Measurements from ENCODE around the gene GSTA5.
"Not testable (repeated sequence)": the region's sequence is repeated elsewhere in the genome, so short reads cannot be mapped to it uniquely, and the experiment has no call there.

GSTA5 gene

DNA sequence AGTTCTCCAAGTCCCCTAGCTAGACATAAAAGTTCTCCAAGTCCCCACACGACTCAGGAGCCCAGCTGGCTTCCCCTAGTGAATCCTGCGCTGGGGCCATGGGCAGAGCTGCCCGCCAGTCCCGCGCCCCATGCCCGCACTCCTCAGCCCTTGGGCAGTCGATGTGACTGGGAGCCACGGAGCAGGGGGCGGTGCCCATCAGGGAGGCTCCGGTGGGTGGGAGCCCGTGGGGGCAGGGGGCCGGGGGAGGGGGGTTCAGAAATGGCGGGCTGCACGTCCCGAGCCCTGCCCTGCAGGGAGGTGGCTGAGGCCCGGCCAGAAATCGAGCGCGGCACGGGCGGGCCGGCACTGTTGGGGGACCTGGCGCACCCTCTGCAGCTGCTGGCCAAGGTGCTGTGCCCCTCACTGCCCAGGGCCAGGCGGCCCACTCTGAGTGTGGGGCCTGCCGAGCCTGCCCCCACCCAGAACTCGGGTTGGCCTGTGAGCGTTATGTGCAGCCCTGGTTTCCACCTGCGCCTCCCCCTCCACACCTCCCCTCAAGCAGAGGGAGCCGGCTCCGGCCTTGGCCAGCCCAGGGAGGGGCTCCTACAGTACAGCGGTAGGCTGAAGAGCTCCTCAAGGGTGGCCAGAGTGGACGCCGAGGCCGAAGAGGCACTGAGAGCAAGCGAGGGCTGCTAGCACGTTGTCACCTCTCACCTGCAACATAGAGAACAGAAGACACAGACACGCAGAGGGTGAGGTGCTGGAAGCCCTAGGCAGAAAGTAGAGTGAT is 11.4 kb downstream of the GSTA5 start:
- TF ChIP-seq, protein P1, sequence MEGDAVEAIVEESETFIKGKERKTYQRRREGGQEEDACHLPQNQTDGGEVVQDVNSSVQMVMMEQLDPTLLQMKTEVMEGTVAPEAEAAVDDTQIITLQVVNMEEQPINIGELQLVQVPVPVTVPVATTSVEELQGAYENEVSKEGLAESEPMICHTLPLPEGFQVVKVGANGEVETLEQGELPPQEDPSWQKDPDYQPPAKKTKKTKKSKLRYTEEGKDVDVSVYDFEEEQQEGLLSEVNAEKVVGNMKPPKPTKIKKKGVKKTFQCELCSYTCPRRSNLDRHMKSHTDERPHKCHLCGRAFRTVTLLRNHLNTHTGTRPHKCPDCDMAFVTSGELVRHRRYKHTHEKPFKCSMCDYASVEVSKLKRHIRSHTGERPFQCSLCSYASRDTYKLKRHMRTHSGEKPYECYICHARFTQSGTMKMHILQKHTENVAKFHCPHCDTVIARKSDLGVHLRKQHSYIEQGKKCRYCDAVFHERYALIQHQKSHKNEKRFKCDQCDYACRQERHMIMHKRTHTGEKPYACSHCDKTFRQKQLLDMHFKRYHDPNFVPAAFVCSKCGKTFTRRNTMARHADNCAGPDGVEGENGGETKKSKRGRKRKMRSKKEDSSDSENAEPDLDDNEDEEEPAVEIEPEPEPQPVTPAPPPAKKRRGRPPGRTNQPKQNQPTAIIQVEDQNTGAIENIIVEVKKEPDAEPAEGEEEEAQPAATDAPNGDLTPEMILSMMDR (IDR thresholded peaks at IDR 0.05; ENCODE audit: poor library complexity, severe bottlenecking): no peak
- Histone ChIP-seq H3K4me1 (ENCODE audit: insufficient read depth, poor library complexity, severe bottlenecking) (no peaks in the 10 kb centered on the region), H3K4me3 (ENCODE audit: severe bottlenecking) (no peak overlapping the region), H3K36me3 (ENCODE audit: low read depth) (no peaks in the 10 kb centered on the region), H3K27me3 (ENCODE audit: insufficient read depth, poor library complexity, severe bottlenecking) (no peaks in the 10 kb centered on the region), H3K27ac (ENCODE audit: poor library complexity, severe bottlenecking) (no peak overlapping the region), H3K9me3 (ENCODE audit: severe bottlenecking) (no peaks in the 10 kb centered on the region)
- DNase-seq (ENCODE audit: low spot score) (no peak), ATAC-seq (ENCODE audit: low read depth) (no peak)

DNA sequence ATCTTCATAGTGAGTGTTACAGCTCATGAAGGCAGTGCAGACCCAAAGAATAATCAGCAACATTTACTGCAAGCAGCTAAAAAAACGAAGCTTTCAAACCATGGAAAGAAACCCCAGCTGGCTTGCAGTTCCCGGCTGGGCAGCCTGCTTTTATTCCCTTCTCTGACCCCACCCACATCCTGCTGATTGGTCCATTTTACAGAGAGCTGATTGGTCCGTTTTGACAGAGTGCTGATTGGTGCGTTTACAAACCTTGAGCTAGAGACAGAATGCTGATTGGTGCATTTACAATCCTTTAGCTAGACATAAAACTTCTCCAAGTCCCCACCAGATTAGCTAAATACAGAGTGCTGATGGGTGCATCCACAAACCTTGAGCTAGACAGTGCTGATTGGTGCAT is 12.0 kb downstream of the GSTA5 start:
- not testable (repeated sequence) for H3K4me3 ChIP-seq (ENCODE audit: severe bottlenecking); ATAC-seq (ENCODE audit: low read depth); H3K27me3 ChIP-seq (ENCODE audit: insufficient read depth, poor library complexity, severe bottlenecking); H3K4me1 ChIP-seq (ENCODE audit: insufficient read depth, poor library complexity, severe bottlenecking); H3K27ac ChIP-seq (ENCODE audit: poor library complexity, severe bottlenecking); H3K9me3 ChIP-seq (ENCODE audit: severe bottlenecking); DNase-seq (ENCODE audit: low spot score); H3K36me3 ChIP-seq (ENCODE audit: low read depth)

DNA sequence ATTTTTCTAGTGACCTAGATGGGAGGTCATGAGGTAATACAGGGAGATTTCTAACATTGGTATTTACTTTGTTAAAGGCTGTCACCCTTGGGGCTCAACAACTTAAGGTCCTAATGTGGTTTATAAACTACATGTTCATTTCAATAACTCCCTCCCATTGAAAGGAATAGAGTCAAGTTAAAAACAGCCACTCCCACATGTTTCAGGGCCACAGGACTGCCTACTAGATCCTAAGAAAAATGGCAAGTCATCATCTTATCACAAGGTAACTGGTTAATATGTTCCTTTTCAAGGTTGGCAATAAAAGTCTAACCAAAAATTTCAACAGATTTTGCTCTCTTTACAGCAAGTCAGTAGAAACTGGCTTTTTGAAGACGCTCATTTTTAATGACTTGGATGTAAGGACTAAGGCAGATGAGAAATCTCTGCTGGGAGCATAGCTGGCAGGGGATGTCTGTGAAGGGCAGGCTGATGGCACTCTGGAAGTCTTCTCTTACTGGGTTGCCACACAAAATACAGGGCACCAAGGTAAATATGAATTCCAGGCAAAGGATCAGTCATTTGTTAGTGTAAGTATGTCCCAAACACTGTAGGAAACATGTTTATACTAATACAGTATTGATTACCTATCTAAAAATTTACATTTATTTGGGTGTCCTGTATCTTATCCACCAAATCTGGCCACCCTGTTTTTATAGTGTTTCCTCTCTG is 13.4 kb downstream of the GSTA5 start:
- not testable (repeated sequence) for DNase-seq (ENCODE audit: low spot score); H3K4me3 ChIP-seq (ENCODE audit: severe bottlenecking); H3K9me3 ChIP-seq (ENCODE audit: severe bottlenecking); ATAC-seq (ENCODE audit: low read depth); H3K27ac ChIP-seq (ENCODE audit: poor library complexity, severe bottlenecking); H3K36me3 ChIP-seq (ENCODE audit: low read depth); H3K4me1 ChIP-seq (ENCODE audit: insufficient read depth, poor library complexity, severe bottlenecking); H3K27me3 ChIP-seq (ENCODE audit: insufficient read depth, poor library complexity, severe bottlenecking)

DNA sequence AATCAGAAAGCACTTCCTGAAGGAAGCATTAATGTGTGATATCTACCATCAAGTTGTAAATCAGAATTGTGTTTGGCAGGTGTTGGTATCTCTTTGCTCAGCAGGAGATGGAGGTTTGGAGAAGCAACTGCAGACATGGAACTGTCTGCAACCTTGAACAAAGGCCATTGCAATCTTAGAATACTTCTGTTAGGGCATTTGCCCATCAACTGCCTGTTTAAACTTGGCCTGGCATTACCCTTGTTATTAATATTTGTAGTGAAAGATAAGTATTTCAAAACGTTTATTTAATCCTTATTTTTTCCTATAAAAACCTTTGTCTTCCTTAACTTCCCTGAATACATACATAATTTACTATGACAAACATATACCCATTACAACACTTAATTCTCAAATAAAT is 14.1 kb downstream of the GSTA5 start:
- Histone ChIP-seq H3K4me1 (ENCODE audit: insufficient read depth, poor library complexity, severe bottlenecking) (no peaks in the 10 kb centered on the region), H3K9me3 (ENCODE audit: severe bottlenecking) (no peaks in the 10 kb centered on the region), H3K4me3 (ENCODE audit: severe bottlenecking) (no peak overlapping the region), H3K27ac (ENCODE audit: poor library complexity, severe bottlenecking) (no peak overlapping the region), H3K36me3 (ENCODE audit: low read depth) (no peaks in the 10 kb centered on the region), H3K27me3 (ENCODE audit: insufficient read depth, poor library complexity, severe bottlenecking) (no peaks in the 10 kb centered on the region)
- TF ChIP-seq, protein P1 (IDR thresholded peaks at IDR 0.05; ENCODE audit: poor library complexity, severe bottlenecking): no peak
- ATAC-seq (ENCODE audit: low read depth): no peak
- DNase-seq (ENCODE audit: low spot score): no peak

DNA sequence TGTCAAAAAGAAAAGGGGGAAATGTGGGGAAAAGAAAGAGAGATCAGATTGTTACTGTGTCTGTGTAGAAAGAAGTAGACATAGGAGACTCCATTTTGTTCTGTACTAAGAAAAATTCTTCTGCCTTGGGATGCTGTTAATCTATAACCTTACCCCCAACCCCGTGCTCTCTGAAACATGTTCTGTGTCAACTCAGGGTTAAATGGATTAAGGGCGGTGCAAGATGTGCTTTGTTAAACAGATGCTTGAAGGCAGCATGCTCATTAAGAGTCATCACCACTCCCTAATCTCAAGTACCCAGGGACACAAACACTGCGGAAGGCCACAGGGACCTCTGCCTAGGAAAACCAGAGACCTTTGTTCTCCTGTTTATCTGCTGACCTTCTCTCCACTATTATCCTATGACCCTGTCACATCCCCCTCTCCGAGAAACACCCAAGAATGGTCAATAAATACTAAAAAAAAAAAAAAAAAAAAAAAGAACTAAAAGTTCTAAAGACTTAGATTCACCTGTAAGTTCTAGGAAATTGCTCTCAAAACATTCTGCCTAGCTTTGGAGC is 14.6 kb downstream of the GSTA5 start:
- not testable (repeated sequence) for H3K36me3 ChIP-seq (ENCODE audit: low read depth); DNase-seq (ENCODE audit: low spot score); H3K27me3 ChIP-seq (ENCODE audit: insufficient read depth, poor library complexity, severe bottlenecking); H3K4me1 ChIP-seq (ENCODE audit: insufficient read depth, poor library complexity, severe bottlenecking); H3K9me3 ChIP-seq (ENCODE audit: severe bottlenecking); H3K4me3 ChIP-seq (ENCODE audit: severe bottlenecking); ATAC-seq (ENCODE audit: low read depth); H3K27ac ChIP-seq (ENCODE audit: poor library complexity, severe bottlenecking)

DNA sequence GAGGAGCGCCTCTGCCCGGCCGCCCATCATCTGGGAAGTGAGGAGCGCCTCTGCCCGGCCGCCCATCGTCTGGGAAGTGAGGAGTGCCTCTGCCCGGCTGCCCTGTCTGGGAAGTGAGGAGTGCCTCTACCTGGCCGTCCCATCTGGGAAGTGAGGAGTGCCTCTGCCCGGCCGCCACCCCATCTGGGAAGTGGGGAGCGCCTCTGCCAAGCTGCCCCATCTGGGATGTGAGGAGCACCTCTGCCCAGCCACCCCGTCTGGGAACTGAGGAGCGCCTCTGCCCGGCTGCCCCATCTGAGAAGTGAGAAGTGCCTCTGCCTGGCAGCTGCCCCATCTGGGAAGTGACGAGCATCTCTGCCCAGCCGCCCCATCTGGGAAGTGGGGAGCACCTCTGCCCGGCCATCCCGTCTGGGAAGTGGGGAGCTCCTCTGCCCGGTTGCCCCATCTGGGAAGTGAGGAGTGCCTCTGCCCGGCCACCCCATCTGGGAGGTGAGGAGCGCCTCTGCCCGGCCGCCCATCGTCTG is 15.3 kb downstream of the GSTA5 start:
- H3K36me3 ChIP-seq (ENCODE audit: low read depth); H3K4me1 ChIP-seq (ENCODE audit: insufficient read depth, poor library complexity, severe bottlenecking); H3K27me3 ChIP-seq (ENCODE audit: insufficient read depth, poor library complexity, severe bottlenecking); H3K9me3 ChIP-seq (ENCODE audit: severe bottlenecking); H3K27ac ChIP-seq (ENCODE audit: poor library complexity, severe bottlenecking); ATAC-seq (ENCODE audit: low read depth); DNase-seq (ENCODE audit: low spot score); H3K4me3 ChIP-seq (ENCODE audit: severe bottlenecking): not testable (repeated sequence)
